HFFc6 (cell line): ENCODE data around the gene TESK2. TPM values are rescaled to one million over a fixed set of nuclear protein-coding genes. Genes with fewer than 3 reads are reported as not detected.
A peak's percentile ranks its signal among the peaks of the same experiment; 100 is the strongest.

Experiments used
- DNase-seq: peaks from one replicate; pipeline ENCODE4 v3.0.0-alpha.2; 2018
- H3K27ac Mint-ChIP-seq: 2 replicates; pipeline ENCODE4 v1.8.0; 2020; ENCODE audit warnings: mild to moderate bottlenecking, mixed read lengths
- H3K27me3 Mint-ChIP-seq: 2 replicates; pipeline ENCODE4 v1.8.0; 2021; ENCODE audit warnings: mild to moderate bottlenecking, moderate library complexity, mixed read lengths; ENCODE audit not compliant: insufficient read depth
- H3K36me3 Mint-ChIP-seq: 2 replicates; pipeline ENCODE4 v1.8.0; 2021; ENCODE audit warnings: low read depth, mixed read lengths
- H3K4me1 Mint-ChIP-seq: 2 replicates; pipeline ENCODE4 v1.8.0; 2020; ENCODE audit warnings: low read depth, mixed read lengths
- H3K4me3 Mint-ChIP-seq: 2 replicates; pipeline ENCODE4 v1.8.0; 2020; ENCODE audit warnings: mild to moderate bottlenecking, moderate library complexity, mixed read lengths
- H3K9me3 Mint-ChIP-seq: 2 replicates; pipeline ENCODE4 v1.8.0; 2020; ENCODE audit warnings: mild to moderate bottlenecking, mixed read lengths
- CTCF ChIP-seq: fragments of 200-600 bp; sonication (generic); IDR thresholded peaks from 2 replicates; pipeline ENCODE4 v1.5.0; 2021; ENCODE audit warnings: antibody characterized with exemption, mild to moderate bottlenecking
- total RNA-seq, 6 experiments: library from RNA; stranded (reverse); fragmentation: NEBNext Ultra II Directional; extraction: Animal tissue kit (Norgen Biotek cat#: 25700); gene quantifications; 2 replicates in 1 of 6; 3 replicates in 5 of 6; pipeline ENCODE4 v1.2.3, GENCODE V29; 2021

Gene TESK2
- total RNA-seq, 6 experiments from 2014 or later = 0.54 to 1.4 (median 0.82) TPM

DNA sequence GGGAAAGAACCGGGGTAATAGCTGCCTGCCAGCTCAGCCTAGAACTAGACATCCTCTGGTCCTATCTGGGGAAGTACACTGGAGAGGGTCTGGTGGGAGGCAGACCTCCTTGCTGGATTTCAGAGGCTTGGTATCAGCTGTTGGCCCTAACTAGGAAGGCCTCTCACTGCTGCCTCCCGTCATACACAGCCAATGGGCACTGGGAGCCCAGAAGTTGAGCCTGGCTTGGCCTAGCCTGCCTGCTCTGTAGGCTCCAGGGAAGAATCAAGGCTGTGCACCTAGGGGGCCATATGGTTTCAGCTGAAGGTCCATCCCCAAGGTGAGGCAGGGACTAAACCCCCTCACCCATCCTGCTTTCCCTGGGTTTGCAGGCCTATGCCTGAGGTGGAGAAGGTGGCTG, 146.5 kb downstream of the TESK2 start:
- H3K36me3 Mint-ChIP-seq = peaks cover 11% of the 10 kb centered on the region
- TF ChIP-seq CTCF = no peak
- no peak overlapping the region for H3K27ac Mint-ChIP-seq
- peaks cover 43% of the 10 kb centered on the region for H3K4me1 Mint-ChIP-seq
- no peak overlapping the region for H3K4me3 Mint-ChIP-seq
- DNase-seq = no peak
- no peaks in the 10 kb centered on the region for H3K27me3 Mint-ChIP-seq
- no peaks in the 10 kb centered on the region for H3K9me3 Mint-ChIP-seq

- Mint-ChIP-seq H3K4me1 (peaks cover 47% of the 10 kb centered on the region), H3K4me3 (peak overlapping the region; percentile 99), H3K27ac (peak overlapping the region; percentile 99), H3K36me3 (peaks cover 22% of the 10 kb centered on the region), H3K9me3 (no peaks in the 10 kb centered on the region), H3K27me3 (no peaks in the 10 kb centered on the region)
- no peak for DNase-seq
- no peak for TF ChIP-seq CTCF
Observed at GRCh38 chr1:45340816-45341466, 150.0 kb downstream of the TESK2 start.

DNA sequence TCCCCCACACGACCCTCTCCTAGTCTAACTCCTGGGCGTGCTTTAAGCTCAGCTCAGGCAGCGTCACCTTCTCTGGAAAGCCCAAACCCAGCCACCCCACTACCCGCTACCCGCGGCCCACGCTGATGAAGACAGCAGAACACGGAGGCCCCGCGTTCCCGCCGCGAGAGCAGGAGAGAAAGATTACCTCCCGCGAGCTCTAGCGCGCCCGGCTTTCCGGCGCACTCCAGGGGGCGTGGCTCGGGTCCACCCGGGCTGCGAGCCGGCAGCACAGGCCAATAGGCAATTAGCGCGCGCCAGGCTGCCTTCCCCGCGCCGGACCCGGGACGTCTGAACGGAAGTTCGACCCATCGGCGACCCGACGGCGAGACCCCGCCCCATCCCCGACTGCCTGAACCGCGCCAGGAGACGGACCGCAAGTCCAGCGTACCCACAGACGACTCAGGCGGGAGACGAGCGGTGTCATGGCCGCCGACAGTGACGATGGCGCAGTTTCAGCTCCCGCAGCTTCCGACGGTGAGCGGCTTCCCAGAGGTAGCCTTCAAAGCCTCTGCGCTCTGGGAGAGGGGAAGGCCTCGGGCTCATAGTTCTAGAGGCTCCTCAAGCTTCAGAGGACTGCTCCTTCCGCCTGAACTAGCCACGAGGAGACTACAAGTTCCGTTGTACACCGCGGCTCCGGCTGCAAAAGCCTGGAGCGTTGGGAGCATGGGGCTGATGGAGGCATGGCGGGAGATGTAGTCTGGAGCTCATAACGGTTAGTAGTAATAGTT, 151.0 kb downstream of the TESK2 start, which contains the start of the genes MUTYH and TOE1:
Gene MUTYH, minus strand, starts transcription at position 652 of the 770 bp plus-strand sequence. CDS start 5,935 bp downstream, outside the sequence.
Gene TOE1, plus strand, starts transcription at position 382 of the 770 bp plus-strand sequence. Its CDS starts 83 bp downstream, at position 465.
- peak within 1 kb of the TSS; percentile 99 for H3K4me3 Mint-ChIP-seq
- no peaks in the 10 kb centered on the region for H3K9me3 Mint-ChIP-seq
- TF ChIP-seq CTCF = peak; percentile 29; the same call in 1 of the 2 replicates
- no peaks in the 10 kb centered on the region for H3K27me3 Mint-ChIP-seq
- DNase-seq = peak; percentile 88
- H3K27ac Mint-ChIP-seq = peak within 1 kb of the TSS; percentile 99
- H3K36me3 Mint-ChIP-seq = peaks cover 17% of the 10 kb centered on the region; the same call in 1 of the 2 replicates
- peaks cover 50% of the 10 kb centered on the region for H3K4me1 Mint-ChIP-seq

GRCh38 chr1:45337630-45338325, 153.2 kb downstream of the TESK2 start:
- H3K27me3 Mint-ChIP-seq = no peaks in the 10 kb centered on the region
- H3K4me3 Mint-ChIP-seq = no peak overlapping the region
- no peak for DNase-seq
- peaks cover 10% of the 10 kb centered on the region; the same call in 1 of the 2 replicates for H3K36me3 Mint-ChIP-seq
- H3K27ac Mint-ChIP-seq = no peak overlapping the region
- H3K4me1 Mint-ChIP-seq = peaks cover 50% of the 10 kb centered on the region
- no peak for TF ChIP-seq CTCF
- no peaks in the 10 kb centered on the region for H3K9me3 Mint-ChIP-seq

GRCh38 chr1:45335855-45336324, 155.1 kb downstream of the TESK2 start:
- no peak overlapping the region for H3K4me3 Mint-ChIP-seq
- peaks cover 39% of the 10 kb centered on the region for H3K4me1 Mint-ChIP-seq
- DNase-seq = no peak
- TF ChIP-seq CTCF = no peak
- no peaks in the 10 kb centered on the region for H3K9me3 Mint-ChIP-seq
- no peaks in the 10 kb centered on the region for H3K27me3 Mint-ChIP-seq
- H3K27ac Mint-ChIP-seq = no peak overlapping the region
- peaks cover 10% of the 10 kb centered on the region; the same call in 1 of the 2 replicates for H3K36me3 Mint-ChIP-seq
